GM23248 (cell line): ENCODE data around the gene SSR1.

Experiments used
- EZH2 ChIP-seq: fragments of 200-600 bp; sonication (generic); IDR thresholded peaks from 2 replicates; pipeline ENCODE4 v1.6.1; 2018; ENCODE audit warnings: antibody characterized with exemption, mild to moderate bottlenecking; ENCODE audit not compliant: insufficient read depth, poor library complexity, severe bottlenecking
- EZH2phosphoT487 ChIP-seq: fragments of 200-600 bp; sonication (generic); IDR thresholded peaks from 2 replicates; pipeline ENCODE4 v1.6.1; 2018; ENCODE audit warnings: antibody characterized with exemption, moderate library complexity, mild to moderate bottlenecking, low read depth; ENCODE audit not compliant: insufficient read depth

DNA sequence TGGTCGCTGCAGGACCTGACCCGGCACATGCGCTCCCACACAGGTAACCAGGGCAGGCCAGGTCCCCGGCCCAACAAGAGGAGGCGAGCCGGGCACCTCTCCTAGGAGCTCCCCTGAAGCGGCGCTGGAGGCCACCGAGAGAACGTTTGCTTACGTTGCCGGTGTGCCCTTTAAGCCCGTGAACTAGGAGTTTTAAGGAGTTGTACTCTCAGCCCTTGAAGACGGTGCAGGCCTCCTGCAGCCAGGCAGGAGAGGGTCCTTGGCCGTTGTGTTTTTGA is 65.9 kb downstream of the SSR1 start:
- TF ChIP-seq EZH2 = no peak
- no peak for TF ChIP-seq EZH2phosphoT487
